OCI-M2 (cell line): ENCODE results near the gene IL5RA.

Experiments used
- DNase-seq: peaks from one replicate; lab custom pipeline; 2025; ENCODE audit not compliant: unreplicated experiment; lab: John Stamatoyannopoulos, UW

IL5RA gene

GRCh38 chr3:3109407-3110298, 521 bp downstream of the IL5RA start:
- DNase-seq: no peak

GRCh38 chr3:3107858-3108257, 2.3 kb downstream of the IL5RA start:
- DNase-seq: no peak

GRCh38 chr3:3107181-3107580, 3.0 kb downstream of the IL5RA start:
- no peak for DNase-seq

- DNase-seq: no peak
These were observed 4.4 kb downstream of the IL5RA start for GRCh38 chr3:3105815-3106214.

GRCh38 chr3:3105246-3105645, 4.9 kb downstream of the IL5RA start:
- no peak for DNase-seq

- no peak for DNase-seq
These were observed 7.4 kb downstream of the IL5RA start for GRCh38 chr3:3102751-3103150.

GRCh38 chr3:3101660-3102458, 8.3 kb downstream of the IL5RA start:
- DNase-seq: no peak

GRCh38 chr3:3097958-3098357, 12.2 kb downstream of the IL5RA start:
- DNase-seq: no peak

- DNase-seq: no peak
These were observed 21.2 kb downstream of the IL5RA start for GRCh38 chr3:3089017-3089416.

- no peak for DNase-seq
These were observed 22.3 kb downstream of the IL5RA start for GRCh38 chr3:3087716-3088465.

GRCh38 chr3:3087279-3087678, 22.9 kb downstream of the IL5RA start:
- DNase-seq: no peak

- DNase-seq: no peak
These were observed 23.9 kb downstream of the IL5RA start for GRCh38 chr3:3086239-3086638.

GRCh38 chr3:3085782-3086181, 24.4 kb downstream of the IL5RA start:
- no peak for DNase-seq

- no peak for DNase-seq
These were observed 25.3 kb downstream of the IL5RA start for GRCh38 chr3:3084890-3085289.

GRCh38 chr3:3082234-3082924, 27.8 kb downstream of the IL5RA start:
- DNase-seq: no peak

- DNase-seq: no peak
These were observed 28.6 kb downstream of the IL5RA start for GRCh38 chr3:3081381-3082233.

GRCh38 chr3:3080309-3080708, 29.9 kb downstream of the IL5RA start:
- no peak for DNase-seq

- no peak for DNase-seq
These were observed 35.5 kb downstream of the IL5RA start for GRCh38 chr3:3074551-3075257.

- no peak for DNase-seq
These were observed 39.0 kb downstream of the IL5RA start for GRCh38 chr3:3071136-3071535.
